Uterus (tissue), 2 donors: ENCODE data around the gene VPS16.

Source experiments
- POLR2A ChIP-seq, 2 donors: fragments of 450-650 bp; IDR thresholded peaks; one replicate each; pipeline ENCODE4 v1.6.1; 2016; ENCODE audit warnings: antibody characterized with exemption in 2 of 2, mild to moderate bottlenecking in 1 of 2, moderate library complexity in 1 of 2
- TF ChIP-seq, protein P1 (sequence below), 4 experiments: fragments of 200-600 bp in 2 of 4; fragments of 450-650 bp in 2 of 4; sonication (generic) in 2 of 4; IDR thresholded peaks; one replicate each; pipeline ENCODE4 v1.5.1; 2016 to 2019; ENCODE audit warnings: antibody characterized with exemption in 4 of 4, mild to moderate bottlenecking in 2 of 4, moderate library complexity in 1 of 4

DNA sequence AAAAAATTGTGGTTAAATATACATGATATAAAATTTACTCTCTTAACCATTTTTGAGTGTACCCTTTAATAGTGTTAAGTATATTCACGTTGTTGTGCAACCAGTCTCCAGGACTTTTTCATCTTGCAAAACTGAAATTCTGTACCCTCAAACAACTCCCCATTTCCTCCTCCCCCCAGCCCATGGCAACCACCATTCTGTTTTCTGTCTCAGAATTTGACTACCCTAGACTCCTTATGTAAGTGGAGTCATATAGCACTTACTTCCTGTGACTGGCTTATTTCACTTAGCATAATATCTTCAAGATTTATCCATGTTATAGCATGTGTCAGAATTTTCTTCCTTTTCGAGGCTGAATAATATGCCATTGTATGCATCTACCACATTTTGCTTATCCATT, 5.1 kb downstream of the VPS16 start:
- TF ChIP-seq, protein P1, sequence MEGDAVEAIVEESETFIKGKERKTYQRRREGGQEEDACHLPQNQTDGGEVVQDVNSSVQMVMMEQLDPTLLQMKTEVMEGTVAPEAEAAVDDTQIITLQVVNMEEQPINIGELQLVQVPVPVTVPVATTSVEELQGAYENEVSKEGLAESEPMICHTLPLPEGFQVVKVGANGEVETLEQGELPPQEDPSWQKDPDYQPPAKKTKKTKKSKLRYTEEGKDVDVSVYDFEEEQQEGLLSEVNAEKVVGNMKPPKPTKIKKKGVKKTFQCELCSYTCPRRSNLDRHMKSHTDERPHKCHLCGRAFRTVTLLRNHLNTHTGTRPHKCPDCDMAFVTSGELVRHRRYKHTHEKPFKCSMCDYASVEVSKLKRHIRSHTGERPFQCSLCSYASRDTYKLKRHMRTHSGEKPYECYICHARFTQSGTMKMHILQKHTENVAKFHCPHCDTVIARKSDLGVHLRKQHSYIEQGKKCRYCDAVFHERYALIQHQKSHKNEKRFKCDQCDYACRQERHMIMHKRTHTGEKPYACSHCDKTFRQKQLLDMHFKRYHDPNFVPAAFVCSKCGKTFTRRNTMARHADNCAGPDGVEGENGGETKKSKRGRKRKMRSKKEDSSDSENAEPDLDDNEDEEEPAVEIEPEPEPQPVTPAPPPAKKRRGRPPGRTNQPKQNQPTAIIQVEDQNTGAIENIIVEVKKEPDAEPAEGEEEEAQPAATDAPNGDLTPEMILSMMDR (IDR thresholded peaks at IDR 0.05), result no peak
- no peak for TF ChIP-seq POLR2A (IDR thresholded peaks at IDR 0.05)
